Testis (tissue), 3 donors: ENCODE measurements around the gene AOAH. TPM values are rescaled to one million over a fixed set of nuclear protein-coding genes. Genes with fewer than 3 reads are reported as not detected.

ENCODE experiments used
- DNase-seq: peaks from one replicate; pipeline ENCODE4 v3.0.0-alpha.2; 2019
- H3K27ac ChIP-seq, 2 donors: fragments of 200-600 bp; sonication (generic); one replicate each; pipeline ENCODE4 v1.5.1; 2019
- H3K27me3 ChIP-seq: fragments of 200-600 bp; sonication (generic); one replicate; pipeline ENCODE4 v1.5.1; 2019
- H3K36me3 ChIP-seq: fragments of 200-600 bp; sonication (generic); one replicate; pipeline ENCODE4 v1.5.1; 2017; ENCODE audit warnings: low read depth; ENCODE audit errors: missing control alignments
- H3K4me1 ChIP-seq: fragments of 200-600 bp; sonication (generic); one replicate; pipeline ENCODE4 v1.5.1; 2019
- H3K4me3 ChIP-seq, 2 donors: fragments of 200-600 bp; sonication (generic); one replicate each; pipeline ENCODE4 v1.5.1; 2017 to 2019
- H3K9me3 ChIP-seq: fragments of 200-600 bp; sonication (generic); one replicate; pipeline ENCODE4 v1.5.1; 2017
- POLR2A ChIP-seq: fragments of 450-650 bp; IDR thresholded peaks from one replicate; pipeline ENCODE4 v1.6.1; 2017; ENCODE audit warnings: antibody characterized with exemption, mild to moderate bottlenecking, moderate library complexity
- WGBS, 2 donors: methylation state at CpG; one replicate each; pipeline ENCODE4 v1.1.5; 2018; 5-methylcytosine and 5-hydroxymethylcytosine counted together
- intact Hi-C: fragments of 100-400 bp; cut with DNase I; formaldehyde crosslinking; loops from one replicate; pipeline ENCODE4 v1.15.1; 2023; ENCODE audit warnings: low total_unique reads
- polyA plus RNA-seq: library from polyadenylated mRNA; stranded (reverse); fragments of 350-450 nt; fragmentation: Illumina TruSeq; extraction: RNeasy Lipid Tissue Mini Kit (QIAGEN cat#74804); gene quantifications from one replicate; pipeline ENCODE4 v1.2.3, GENCODE V29; 2014; ENCODE audit warnings: low read depth, low replicate concordance; ENCODE audit not compliant: insufficient read depth
- total RNA-seq, 2 donors: library from RNA; depleted of rRNA; stranded (reverse); fragments of >200 nt; gene quantifications; one replicate each; pipeline ENCODE4 v1.2.3, GENCODE V29; 2016
- TF ChIP-seq, protein P1 (sequence below), 3 experiments: fragments of 450-650 bp in 2 of 3; fragments of 200-600 bp in 1 of 3; sonication (generic) in 1 of 3; IDR thresholded peaks; one replicate each; pipeline ENCODE4 v1.5.1; 2016 to 2019; ENCODE audit warnings: antibody characterized with exemption in 3 of 3, mild to moderate bottlenecking in 2 of 3, moderate library complexity in 1 of 3

Gene AOAH
- total and polyA plus RNA-seq, 3 donors from 2014 or later = 1.7 to 4.6 (median 3.8) TPM

DNA sequence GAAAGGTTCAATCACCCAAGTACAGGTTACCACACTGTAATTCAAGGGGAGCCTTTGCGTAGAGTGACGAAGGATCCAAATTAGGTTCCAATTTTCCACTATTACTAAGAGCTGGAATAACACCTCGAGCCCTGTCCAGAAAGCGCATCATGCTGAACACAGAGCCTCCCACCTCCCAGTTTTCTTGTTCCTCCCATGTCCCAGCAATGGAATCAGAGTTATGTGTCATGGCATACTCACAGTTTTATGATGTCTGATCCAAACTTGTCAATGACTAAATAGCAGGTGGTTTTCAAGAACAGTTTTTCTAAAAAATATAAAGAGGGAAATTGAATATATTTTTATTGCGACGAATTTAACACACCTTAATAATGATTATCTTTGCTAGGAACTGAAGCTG lies 50.6 kb downstream of the AOAH start:
- H3K27ac ChIP-seq = no peak overlapping the region
- TF ChIP-seq, protein P1, sequence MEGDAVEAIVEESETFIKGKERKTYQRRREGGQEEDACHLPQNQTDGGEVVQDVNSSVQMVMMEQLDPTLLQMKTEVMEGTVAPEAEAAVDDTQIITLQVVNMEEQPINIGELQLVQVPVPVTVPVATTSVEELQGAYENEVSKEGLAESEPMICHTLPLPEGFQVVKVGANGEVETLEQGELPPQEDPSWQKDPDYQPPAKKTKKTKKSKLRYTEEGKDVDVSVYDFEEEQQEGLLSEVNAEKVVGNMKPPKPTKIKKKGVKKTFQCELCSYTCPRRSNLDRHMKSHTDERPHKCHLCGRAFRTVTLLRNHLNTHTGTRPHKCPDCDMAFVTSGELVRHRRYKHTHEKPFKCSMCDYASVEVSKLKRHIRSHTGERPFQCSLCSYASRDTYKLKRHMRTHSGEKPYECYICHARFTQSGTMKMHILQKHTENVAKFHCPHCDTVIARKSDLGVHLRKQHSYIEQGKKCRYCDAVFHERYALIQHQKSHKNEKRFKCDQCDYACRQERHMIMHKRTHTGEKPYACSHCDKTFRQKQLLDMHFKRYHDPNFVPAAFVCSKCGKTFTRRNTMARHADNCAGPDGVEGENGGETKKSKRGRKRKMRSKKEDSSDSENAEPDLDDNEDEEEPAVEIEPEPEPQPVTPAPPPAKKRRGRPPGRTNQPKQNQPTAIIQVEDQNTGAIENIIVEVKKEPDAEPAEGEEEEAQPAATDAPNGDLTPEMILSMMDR (IDR thresholded peaks at IDR 0.05) = no peak
- TF ChIP-seq POLR2A = no peak
- no peaks in the 10 kb centered on the region for H3K36me3 ChIP-seq
- no peaks in the 10 kb centered on the region for H3K9me3 ChIP-seq
- no peaks in the 10 kb centered on the region for H3K4me1 ChIP-seq
- intact Hi-C loops = no loop called here
- no peak for DNase-seq
- no peaks in the 10 kb centered on the region for H3K27me3 ChIP-seq
- WGBS, 2 donors = 92 to 93% methylated on average over 6 of the region's 6 CpGs
- no peak overlapping the region for H3K4me3 ChIP-seq

DNA sequence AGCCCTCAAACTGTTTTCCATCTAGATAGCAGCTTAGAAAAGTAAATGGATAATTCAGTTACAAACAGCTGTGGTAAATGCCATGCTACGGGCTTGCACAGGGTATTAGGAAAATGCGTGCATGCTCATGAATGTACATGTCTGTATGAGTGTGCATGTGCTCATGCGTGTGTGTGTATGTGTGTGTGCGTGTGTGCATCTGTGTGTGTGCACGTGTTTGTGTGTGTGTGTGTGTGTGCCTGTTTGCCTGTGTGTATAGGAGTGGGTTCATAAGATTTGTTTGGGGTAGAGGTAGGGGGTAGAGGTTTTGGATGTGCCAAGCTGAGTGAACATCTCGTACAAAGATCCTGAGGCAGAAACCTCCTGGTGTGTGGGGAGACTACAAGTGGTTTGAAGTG lies 52.9 kb downstream of the AOAH start:
- intact Hi-C loops = no loop called here
- TF ChIP-seq, protein P1 (IDR thresholded peaks at IDR 0.05) = no peak
- TF ChIP-seq POLR2A = no peak

DNA sequence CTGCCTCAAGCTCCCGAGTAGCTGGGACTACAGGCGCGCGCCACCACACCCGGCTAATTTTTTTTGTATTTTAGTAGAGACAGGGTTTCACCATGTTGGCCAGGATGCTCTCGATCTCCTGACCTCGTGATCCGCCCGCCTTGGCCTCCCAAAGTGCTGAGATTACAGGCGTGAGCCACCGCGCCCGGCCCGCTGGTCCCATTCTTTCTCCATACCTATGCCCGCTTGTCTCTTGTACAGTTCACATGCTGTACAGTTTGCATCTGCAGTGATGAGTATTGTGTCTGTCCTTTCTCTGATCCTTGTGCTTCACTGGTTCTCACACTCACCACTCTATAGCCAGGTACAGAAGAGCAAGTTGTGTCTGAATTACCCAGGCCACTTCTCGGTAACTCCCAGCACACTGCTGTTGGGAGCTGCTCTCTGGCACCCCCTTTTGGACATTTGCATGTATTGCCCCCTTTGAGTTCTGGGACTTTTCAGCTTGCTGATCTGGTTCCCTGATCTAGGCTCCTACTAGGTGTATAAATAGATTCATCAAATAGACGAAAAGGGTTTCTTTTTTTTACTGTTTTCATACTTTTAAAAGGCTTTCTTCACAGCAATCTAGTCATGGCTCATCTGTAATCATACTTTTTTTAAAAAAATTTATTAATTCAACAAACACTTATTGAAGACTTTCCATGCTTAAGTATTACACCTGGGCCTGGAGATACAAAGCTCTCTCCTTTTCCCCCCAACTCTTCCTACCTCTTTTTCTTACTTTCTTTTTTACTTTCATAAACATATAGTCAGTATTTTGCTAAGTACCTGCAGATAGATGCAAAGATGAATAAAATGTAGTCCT lies 53.5 kb downstream of the AOAH start:
- no peak overlapping the region for H3K4me3 ChIP-seq
- TF ChIP-seq POLR2A = no peak
- TF ChIP-seq, protein P1 (IDR thresholded peaks at IDR 0.05) = peak; percentile 63 to 88 (median 85)
- H3K27ac ChIP-seq = no peak overlapping the region
- H3K27me3 ChIP-seq = no peaks in the 10 kb centered on the region
- intact Hi-C loops = no loop called here
- peak; percentile 78 for DNase-seq
- no peaks in the 10 kb centered on the region for H3K36me3 ChIP-seq
- H3K9me3 ChIP-seq = no peaks in the 10 kb centered on the region
- no peaks in the 10 kb centered on the region for H3K4me1 ChIP-seq
- 51 to 62% methylated on average over 10 to 17 of the region's 17 CpGs for WGBS, 2 donors

More for the DNA sequence above, 52.9 kb downstream of the AOAH start:
- DNase-seq = no peak
- Histone ChIP-seq H3K27me3 (no peaks in the 10 kb centered on the region), H3K4me1 (no peaks in the 10 kb centered on the region), H3K4me3 (no peak overlapping the region), H3K36me3 (no peaks in the 10 kb centered on the region), H3K9me3 (no peaks in the 10 kb centered on the region), H3K27ac (no peak overlapping the region)
- 85 to 89% methylated on average over 6 of the region's 6 CpGs for WGBS, 2 donors

DNA sequence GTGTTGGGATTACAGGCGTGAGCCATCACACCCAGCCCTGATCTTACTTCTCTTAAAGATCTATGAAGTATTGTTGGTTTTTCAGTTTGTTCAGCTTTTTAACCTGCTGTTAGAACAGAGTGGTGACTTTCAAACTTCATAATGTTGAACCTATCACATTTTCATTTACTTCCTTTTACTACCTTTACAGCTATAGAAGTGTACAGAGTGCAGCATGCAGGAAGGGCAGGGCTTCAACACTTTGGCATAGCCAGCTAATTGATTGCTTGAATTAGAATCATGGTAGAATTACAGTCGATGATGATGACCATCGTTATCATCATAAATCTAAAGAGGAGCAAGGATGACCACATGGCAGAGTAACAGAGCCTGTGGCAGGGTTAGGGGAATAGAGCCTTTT lies 55.5 kb downstream of the AOAH start:
- intact Hi-C loops = no loop called here
- H3K9me3 ChIP-seq = no peaks in the 10 kb centered on the region
- H3K27ac ChIP-seq = no peak overlapping the region
- H3K4me3 ChIP-seq = no peak overlapping the region
- WGBS, 2 donors = 74 to 85% methylated on average over 3 of the region's 3 CpGs
- DNase-seq = no peak
- H3K36me3 ChIP-seq = no peaks in the 10 kb centered on the region
- no peaks in the 10 kb centered on the region for H3K4me1 ChIP-seq
- H3K27me3 ChIP-seq = no peaks in the 10 kb centered on the region
- TF ChIP-seq POLR2A = no peak
- TF ChIP-seq, protein P1 (IDR thresholded peaks at IDR 0.05) = no peak

DNA sequence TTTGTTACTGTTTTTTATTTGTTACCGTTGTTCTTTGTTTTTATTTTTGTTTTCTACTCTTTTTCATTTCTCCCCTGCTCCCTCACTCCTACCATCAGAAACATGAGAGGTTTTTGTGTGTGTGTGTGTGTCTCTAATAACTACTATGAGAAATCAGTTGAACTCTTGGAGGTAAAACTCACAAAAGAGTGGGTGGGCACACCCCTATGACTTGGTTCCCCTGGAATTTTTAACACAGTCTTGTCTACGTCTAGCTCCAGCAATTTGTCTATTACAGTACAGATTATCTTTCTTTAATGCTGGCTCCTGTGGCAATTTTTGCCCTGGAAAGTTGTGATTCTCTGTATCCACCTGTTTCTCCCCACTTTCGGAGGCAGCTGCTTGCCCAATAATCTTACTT lies 56.2 kb downstream of the AOAH start:
- intact Hi-C loops = no loop called here
- H3K36me3 ChIP-seq = no peaks in the 10 kb centered on the region
- WGBS, 2 donors = 67 to 95% methylated on average over 3 of the region's 3 CpGs
- no peaks in the 10 kb centered on the region for H3K9me3 ChIP-seq
- no peak for DNase-seq
- H3K27ac ChIP-seq = no peak overlapping the region
- H3K4me1 ChIP-seq = no peaks in the 10 kb centered on the region
- no peaks in the 10 kb centered on the region for H3K27me3 ChIP-seq
- no peak overlapping the region for H3K4me3 ChIP-seq
- TF ChIP-seq, protein P1 (IDR thresholded peaks at IDR 0.05) = no peak
- TF ChIP-seq POLR2A = no peak
